ENCODE data around the gene FAM78B. TPM values are rescaled to one million over a fixed set of nuclear protein-coding genes. Genes with fewer than 3 reads are reported as not detected.

Gene FAM78B
- polyA plus RNA-seq, 1 experiment: 0.25 TPM

GRCh38 chr1:166062421-166063070 is 104.3 kb downstream of the FAM78B start:
- no peak for DNase-seq (ENCODE audit: low read depth)
- H3K27me3 ChIP-seq (ENCODE audit: control insufficient read depth, insufficient read depth, low read length): no peaks in the 10 kb centered on the region
- ChIA-PET POLR2A (no interaction called here), CTCF (no interaction called here)
- no peak for TF ChIP-seq CTCF (IDR thresholded peaks at IDR 0.05; ENCODE audit: insufficient read depth, low read depth, low read length)
- no peak overlapping the region for H3K4me3 ChIP-seq (ENCODE audit: low read depth, low read length)
- no peaks in the 10 kb centered on the region for H3K36me3 ChIP-seq (ENCODE audit: control insufficient read depth, insufficient read depth, low read length)

- Histone ChIP-seq H3K36me3 (ENCODE audit: control insufficient read depth, insufficient read depth, low read length) (no peaks in the 10 kb centered on the region), H3K27me3 (ENCODE audit: control insufficient read depth, insufficient read depth, low read length) (no peaks in the 10 kb centered on the region), H3K4me3 (ENCODE audit: low read depth, low read length) (no peak overlapping the region)
- CTCF ChIA-PET: no interaction called here
- POLR2A ChIA-PET: no interaction called here
- no peak for TF ChIP-seq CTCF (IDR thresholded peaks at IDR 0.05; ENCODE audit: insufficient read depth, low read depth, low read length)
- DNase-seq (ENCODE audit: low read depth): no peak
Observed at GRCh38 chr1:166057650-166058049, 109.2 kb downstream of the FAM78B start.

- DNase-seq (ENCODE audit: low read depth): no peak
- no peak for TF ChIP-seq CTCF (IDR thresholded peaks at IDR 0.05; ENCODE audit: insufficient read depth, low read depth, low read length)
- ChIA-PET CTCF (no interaction called here), POLR2A (no interaction called here)
- H3K4me3 ChIP-seq (ENCODE audit: low read depth, low read length): no peak overlapping the region
- H3K36me3 ChIP-seq (ENCODE audit: control insufficient read depth, insufficient read depth, low read length): no peaks in the 10 kb centered on the region
- H3K27me3 ChIP-seq (ENCODE audit: control insufficient read depth, insufficient read depth, low read length): no peaks in the 10 kb centered on the region
Observed at GRCh38 chr1:166053395-166053794, 113.4 kb downstream of the FAM78B start.

GRCh38 chr1:166040202-166040997 is 126.4 kb downstream of the FAM78B start:
- H3K4me3 ChIP-seq (ENCODE audit: low read depth, low read length): no peak overlapping the region
- H3K27me3 ChIP-seq (ENCODE audit: control insufficient read depth, insufficient read depth, low read length): no peaks in the 10 kb centered on the region
- no peak for DNase-seq (ENCODE audit: low read depth)
- H3K36me3 ChIP-seq (ENCODE audit: control insufficient read depth, insufficient read depth, low read length): no peaks in the 10 kb centered on the region
- TF ChIP-seq CTCF (IDR thresholded peaks at IDR 0.05; ENCODE audit: insufficient read depth, low read depth, low read length): no peak
- CTCF ChIA-PET: no interaction called here
- POLR2A ChIA-PET: no interaction called here

- Histone ChIP-seq H3K4me3 (ENCODE audit: low read depth, low read length) (no peak overlapping the region), H3K27me3 (ENCODE audit: control insufficient read depth, insufficient read depth, low read length) (no peaks in the 10 kb centered on the region), H3K36me3 (ENCODE audit: control insufficient read depth, insufficient read depth, low read length) (no peaks in the 10 kb centered on the region)
- ChIA-PET CTCF (no interaction called here), POLR2A (no interaction called here)
- TF ChIP-seq CTCF (IDR thresholded peaks at IDR 0.05; ENCODE audit: insufficient read depth, low read depth, low read length): no peak
- DNase-seq (ENCODE audit: low read depth): no peak
Observed at GRCh38 chr1:166039436-166040201, 127.2 kb downstream of the FAM78B start.

All from BJ (cell line).